ENCODE measurements around the gene UBQLN4.
"Not testable (repeated sequence)": the region's sequence is repeated elsewhere in the genome, so short reads cannot be mapped to it uniquely, and the experiment has no call there.

Gene UBQLN4

GRCh38 chr1:156072251-156072650 lies 18.7 kb upstream of the UBQLN4 start:
- H3K9ac ChIP-seq (ENCODE audit: low read length in 2 of 2), result no peak overlapping the region
- H3K27ac ChIP-seq (ENCODE audit: low read length), result no peak overlapping the region
- peaks cover 0 to 6% of the 10 kb centered on the region in 2 donors for H3K27me3 ChIP-seq (ENCODE audit: control insufficient read depth in 1 of 2, insufficient read depth in 2 of 2, low read length in 2 of 2)
- peaks cover 15% of the 10 kb centered on the region for H3K4me1 ChIP-seq (ENCODE audit: control insufficient read depth, insufficient read depth, low read length)
- H3K9me3 ChIP-seq (ENCODE audit: control insufficient read depth in 2 of 2, low read length in 2 of 2), result no peaks in the 10 kb centered on the region
- no peaks in the 10 kb centered on the region for H3K36me3 ChIP-seq (ENCODE audit: control insufficient read depth in 2 of 2, insufficient read depth in 2 of 2, low read length in 2 of 2)
- H3K4me3 ChIP-seq (ENCODE audit: low read length in 2 of 2), result no peak overlapping the region

GRCh38 chr1:156071332-156071816 lies 17.8 kb upstream of the UBQLN4 start:
- not testable (repeated sequence) for H3K27ac ChIP-seq (ENCODE audit: low read length); H3K4me1 ChIP-seq (ENCODE audit: control insufficient read depth, insufficient read depth, low read length); H3K36me3 ChIP-seq (ENCODE audit: control insufficient read depth in 2 of 2, insufficient read depth in 2 of 2, low read length in 2 of 2); H3K9me3 ChIP-seq (ENCODE audit: control insufficient read depth in 2 of 2, low read length in 2 of 2); H3K9ac ChIP-seq (ENCODE audit: low read length in 2 of 2); H3K27me3 ChIP-seq (ENCODE audit: control insufficient read depth in 1 of 2, insufficient read depth in 2 of 2, low read length in 2 of 2); H3K4me3 ChIP-seq (ENCODE audit: low read length in 2 of 2)

GRCh38 chr1:156070548-156070947 lies 16.9 kb upstream of the UBQLN4 start:
- Histone ChIP-seq H3K9ac (ENCODE audit: low read length in 2 of 2) (no peak overlapping the region), H3K36me3 (ENCODE audit: control insufficient read depth in 2 of 2, insufficient read depth in 2 of 2, low read length in 2 of 2) (no peaks in the 10 kb centered on the region), H3K4me1 (ENCODE audit: control insufficient read depth, insufficient read depth, low read length) (no peaks in the 10 kb centered on the region), H3K27ac (ENCODE audit: low read length) (no peak overlapping the region), H3K4me3 (ENCODE audit: low read length in 2 of 2) (no peak overlapping the region), H3K9me3 (ENCODE audit: control insufficient read depth in 2 of 2, low read length in 2 of 2) (no peaks in the 10 kb centered on the region), H3K27me3 (ENCODE audit: control insufficient read depth in 1 of 2, insufficient read depth in 2 of 2, low read length in 2 of 2) (peaks cover 0 to 7% of the 10 kb centered on the region in 2 donors)

GRCh38 chr1:156069490-156070455 lies 16.2 kb upstream of the UBQLN4 start:
- Histone ChIP-seq H3K27ac (ENCODE audit: low read length) (no peak overlapping the region), H3K4me3 (ENCODE audit: low read length in 2 of 2) (no peak overlapping the region), H3K9me3 (ENCODE audit: control insufficient read depth in 2 of 2, low read length in 2 of 2) (no peaks in the 10 kb centered on the region), H3K4me1 (ENCODE audit: control insufficient read depth, insufficient read depth, low read length) (no peaks in the 10 kb centered on the region), H3K27me3 (ENCODE audit: control insufficient read depth in 1 of 2, insufficient read depth in 2 of 2, low read length in 2 of 2) (peaks cover 0 to 7% of the 10 kb centered on the region in 2 donors), H3K9ac (ENCODE audit: low read length in 2 of 2) (no peak overlapping the region), H3K36me3 (ENCODE audit: control insufficient read depth in 2 of 2, insufficient read depth in 2 of 2, low read length in 2 of 2) (no peaks in the 10 kb centered on the region)

GRCh38 chr1:156067262-156067661 lies 13.7 kb upstream of the UBQLN4 start:
- Histone ChIP-seq H3K4me3 (ENCODE audit: low read length in 2 of 2) (no peak overlapping the region), H3K9ac (ENCODE audit: low read length in 2 of 2) (no peak overlapping the region), H3K9me3 (ENCODE audit: control insufficient read depth in 2 of 2, low read length in 2 of 2) (no peaks in the 10 kb centered on the region), H3K36me3 (ENCODE audit: control insufficient read depth in 2 of 2, insufficient read depth in 2 of 2, low read length in 2 of 2) (no peaks in the 10 kb centered on the region), H3K27ac (ENCODE audit: low read length) (no peak overlapping the region), H3K27me3 (ENCODE audit: control insufficient read depth in 1 of 2, insufficient read depth in 2 of 2, low read length in 2 of 2) (peaks cover 0 to 6% of the 10 kb centered on the region in 2 donors), H3K4me1 (ENCODE audit: control insufficient read depth, insufficient read depth, low read length) (no peaks in the 10 kb centered on the region)

- Histone ChIP-seq H3K9me3 (ENCODE audit: control insufficient read depth in 2 of 2, low read length in 2 of 2) (no peaks in the 10 kb centered on the region), H3K4me3 (ENCODE audit: low read length in 2 of 2) (no peak overlapping the region), H3K4me1 (ENCODE audit: control insufficient read depth, insufficient read depth, low read length) (no peaks in the 10 kb centered on the region), H3K36me3 (ENCODE audit: control insufficient read depth in 2 of 2, insufficient read depth in 2 of 2, low read length in 2 of 2) (no peaks in the 10 kb centered on the region), H3K27me3 (ENCODE audit: control insufficient read depth in 1 of 2, insufficient read depth in 2 of 2, low read length in 2 of 2) (peaks cover 0 to 5% of the 10 kb centered on the region in 2 donors), H3K27ac (ENCODE audit: low read length) (no peak overlapping the region), H3K9ac (ENCODE audit: low read length in 2 of 2) (no peak overlapping the region)
Measured at GRCh38 chr1:156065871-156066270, 12.3 kb upstream of the UBQLN4 start.

GRCh38 chr1:156065212-156065611 lies 11.6 kb upstream of the UBQLN4 start:
- H3K27ac ChIP-seq (ENCODE audit: low read length), result no peak overlapping the region
- H3K4me1 ChIP-seq (ENCODE audit: control insufficient read depth, insufficient read depth, low read length), result no peaks in the 10 kb centered on the region

GRCh38 chr1:156064615-156065014 lies 11.0 kb upstream of the UBQLN4 start:
- Histone ChIP-seq H3K27ac (ENCODE audit: low read length) (no peak overlapping the region), H3K27me3 (ENCODE audit: control insufficient read depth in 1 of 2, insufficient read depth in 2 of 2, low read length in 2 of 2) (peaks cover 0 to 2% of the 10 kb centered on the region in 2 donors), H3K4me3 (ENCODE audit: low read length in 2 of 2) (no peak overlapping the region), H3K4me1 (ENCODE audit: control insufficient read depth, insufficient read depth, low read length) (no peaks in the 10 kb centered on the region), H3K9ac (ENCODE audit: low read length in 2 of 2) (no peak overlapping the region), H3K36me3 (ENCODE audit: control insufficient read depth in 2 of 2, insufficient read depth in 2 of 2, low read length in 2 of 2) (no peaks in the 10 kb centered on the region), H3K9me3 (ENCODE audit: control insufficient read depth in 2 of 2, low read length in 2 of 2) (no peaks in the 10 kb centered on the region)

More at GRCh38 chr1:156065212-156065611, 11.6 kb upstream of the UBQLN4 start:
- H3K36me3 ChIP-seq (ENCODE audit: control insufficient read depth in 2 of 2, insufficient read depth in 2 of 2, low read length in 2 of 2), result no peaks in the 10 kb centered on the region
- H3K9ac ChIP-seq (ENCODE audit: low read length in 2 of 2), result no peak overlapping the region
- H3K27me3 ChIP-seq (ENCODE audit: control insufficient read depth in 1 of 2, insufficient read depth in 2 of 2, low read length in 2 of 2), result peaks cover 0 to 4% of the 10 kb centered on the region in 2 donors
- H3K4me3 ChIP-seq (ENCODE audit: low read length in 2 of 2), result no peak overlapping the region
- no peaks in the 10 kb centered on the region for H3K9me3 ChIP-seq (ENCODE audit: control insufficient read depth in 2 of 2, low read length in 2 of 2)

GRCh38 chr1:156063997-156064285 lies 10.3 kb upstream of the UBQLN4 start:
- Histone ChIP-seq H3K4me1 (ENCODE audit: control insufficient read depth, insufficient read depth, low read length) (no peaks in the 10 kb centered on the region), H3K9ac (ENCODE audit: low read length in 2 of 2) (no peak overlapping the region), H3K36me3 (ENCODE audit: control insufficient read depth in 2 of 2, insufficient read depth in 2 of 2, low read length in 2 of 2) (no peaks in the 10 kb centered on the region), H3K4me3 (ENCODE audit: low read length in 2 of 2) (no peak overlapping the region), H3K27ac (ENCODE audit: low read length) (no peak overlapping the region), H3K9me3 (ENCODE audit: control insufficient read depth in 2 of 2, low read length in 2 of 2) (no peaks in the 10 kb centered on the region), H3K27me3 (ENCODE audit: control insufficient read depth in 1 of 2, insufficient read depth in 2 of 2, low read length in 2 of 2) (peaks cover 0 to 2% of the 10 kb centered on the region in 2 donors)

GRCh38 chr1:156062189-156062588 lies 8.6 kb upstream of the UBQLN4 start:
- H3K9ac ChIP-seq (ENCODE audit: low read length in 2 of 2), result no peak overlapping the region

More at GRCh38 chr1:156062189-156062588, 8.6 kb upstream of the UBQLN4 start:
- Histone ChIP-seq H3K27ac (ENCODE audit: low read length) (no peak overlapping the region), H3K9me3 (ENCODE audit: control insufficient read depth in 2 of 2, low read length in 2 of 2) (no peaks in the 10 kb centered on the region), H3K36me3 (ENCODE audit: control insufficient read depth in 2 of 2, insufficient read depth in 2 of 2, low read length in 2 of 2) (peaks cover 2 to 6% of the 10 kb centered on the region in 2 donors), H3K4me3 (ENCODE audit: low read length in 2 of 2) (no peak overlapping the region), H3K27me3 (ENCODE audit: control insufficient read depth in 1 of 2, insufficient read depth in 2 of 2, low read length in 2 of 2) (peaks cover 0 to under 1% of the 10 kb centered on the region in 2 donors), H3K4me1 (ENCODE audit: control insufficient read depth, insufficient read depth, low read length) (no peaks in the 10 kb centered on the region)
